Measurements from ENCODE around the gene NUP153. TPM values are rescaled to one million over a fixed set of nuclear protein-coding genes. Genes with fewer than 3 reads are reported as not detected.
A peak's percentile ranks its signal among the peaks of the same experiment; 100 is the strongest.

Gene NUP153
- total RNA-seq, 1 donor from 2014 or later: 34.2 TPM

DNA sequence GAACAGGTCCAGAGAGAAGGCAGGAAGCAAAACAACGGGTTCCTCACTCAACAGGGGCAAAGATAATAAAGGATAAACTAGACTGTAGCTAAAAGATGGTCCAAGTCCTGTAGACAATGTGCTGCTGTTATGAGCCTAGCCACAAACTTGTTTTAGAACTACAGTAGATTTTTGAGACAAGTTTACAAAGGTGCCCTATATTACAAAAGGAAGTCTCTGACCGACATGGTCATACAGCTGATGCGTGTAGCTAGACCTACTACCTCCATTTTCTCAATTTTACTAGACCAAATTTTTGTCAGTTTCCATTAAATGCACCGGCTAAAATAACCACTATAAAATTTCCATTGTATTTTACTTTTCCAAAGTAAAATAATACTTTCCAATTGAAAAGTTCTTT lies 94.7 kb downstream of the NUP153 start:
- H3K27me3 Mint-ChIP-seq (ENCODE audit: unreplicated experiment): no peaks in the 10 kb centered on the region
- TF ChIP-seq, protein P1, sequence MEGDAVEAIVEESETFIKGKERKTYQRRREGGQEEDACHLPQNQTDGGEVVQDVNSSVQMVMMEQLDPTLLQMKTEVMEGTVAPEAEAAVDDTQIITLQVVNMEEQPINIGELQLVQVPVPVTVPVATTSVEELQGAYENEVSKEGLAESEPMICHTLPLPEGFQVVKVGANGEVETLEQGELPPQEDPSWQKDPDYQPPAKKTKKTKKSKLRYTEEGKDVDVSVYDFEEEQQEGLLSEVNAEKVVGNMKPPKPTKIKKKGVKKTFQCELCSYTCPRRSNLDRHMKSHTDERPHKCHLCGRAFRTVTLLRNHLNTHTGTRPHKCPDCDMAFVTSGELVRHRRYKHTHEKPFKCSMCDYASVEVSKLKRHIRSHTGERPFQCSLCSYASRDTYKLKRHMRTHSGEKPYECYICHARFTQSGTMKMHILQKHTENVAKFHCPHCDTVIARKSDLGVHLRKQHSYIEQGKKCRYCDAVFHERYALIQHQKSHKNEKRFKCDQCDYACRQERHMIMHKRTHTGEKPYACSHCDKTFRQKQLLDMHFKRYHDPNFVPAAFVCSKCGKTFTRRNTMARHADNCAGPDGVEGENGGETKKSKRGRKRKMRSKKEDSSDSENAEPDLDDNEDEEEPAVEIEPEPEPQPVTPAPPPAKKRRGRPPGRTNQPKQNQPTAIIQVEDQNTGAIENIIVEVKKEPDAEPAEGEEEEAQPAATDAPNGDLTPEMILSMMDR (IDR thresholded peaks at IDR 0.05; ENCODE audit: partially characterized antibody, unreplicated experiment): no peak
- DNase-seq: no peak
- no peak overlapping the region for H3K27ac Mint-ChIP-seq (ENCODE audit: unreplicated experiment)
- no peaks in the 10 kb centered on the region for H3K9me3 Mint-ChIP-seq (ENCODE audit: unreplicated experiment)
- no peaks in the 10 kb centered on the region for H3K4me1 Mint-ChIP-seq (ENCODE audit: low read depth, unreplicated experiment)
- H3K4me3 Mint-ChIP-seq (ENCODE audit: unreplicated experiment): no peak overlapping the region
- H3K36me3 Mint-ChIP-seq (ENCODE audit: unreplicated experiment): no peaks in the 10 kb centered on the region

DNA sequence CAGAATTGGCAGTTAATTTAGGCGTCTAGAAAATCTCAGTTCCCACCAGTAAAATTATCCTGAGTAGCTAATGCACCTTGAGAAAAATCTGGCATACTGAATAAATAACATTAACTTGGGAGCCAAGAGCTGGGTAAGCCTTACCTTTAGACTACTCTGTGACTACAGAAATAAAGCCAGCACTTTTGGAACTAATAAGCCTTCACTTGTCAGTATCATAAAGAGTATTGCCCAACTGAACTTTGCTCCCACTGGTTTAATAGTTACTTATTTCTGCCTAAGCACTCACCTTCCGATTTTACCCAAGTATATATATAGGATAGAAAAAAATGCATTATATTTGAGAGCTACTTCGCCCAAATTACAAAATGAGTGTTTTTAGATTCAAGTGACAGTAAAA lies 95.9 kb downstream of the NUP153 start:
- no peaks in the 10 kb centered on the region for H3K36me3 Mint-ChIP-seq (ENCODE audit: unreplicated experiment)
- TF ChIP-seq, protein P1 (IDR thresholded peaks at IDR 0.05; ENCODE audit: partially characterized antibody, unreplicated experiment): no peak
- DNase-seq: no peak
- H3K27ac Mint-ChIP-seq (ENCODE audit: unreplicated experiment): no peak overlapping the region
- H3K9me3 Mint-ChIP-seq (ENCODE audit: unreplicated experiment): no peaks in the 10 kb centered on the region
- no peak overlapping the region for H3K4me3 Mint-ChIP-seq (ENCODE audit: unreplicated experiment)
- H3K4me1 Mint-ChIP-seq (ENCODE audit: low read depth, unreplicated experiment): no peaks in the 10 kb centered on the region
- H3K27me3 Mint-ChIP-seq (ENCODE audit: unreplicated experiment): no peaks in the 10 kb centered on the region

DNA sequence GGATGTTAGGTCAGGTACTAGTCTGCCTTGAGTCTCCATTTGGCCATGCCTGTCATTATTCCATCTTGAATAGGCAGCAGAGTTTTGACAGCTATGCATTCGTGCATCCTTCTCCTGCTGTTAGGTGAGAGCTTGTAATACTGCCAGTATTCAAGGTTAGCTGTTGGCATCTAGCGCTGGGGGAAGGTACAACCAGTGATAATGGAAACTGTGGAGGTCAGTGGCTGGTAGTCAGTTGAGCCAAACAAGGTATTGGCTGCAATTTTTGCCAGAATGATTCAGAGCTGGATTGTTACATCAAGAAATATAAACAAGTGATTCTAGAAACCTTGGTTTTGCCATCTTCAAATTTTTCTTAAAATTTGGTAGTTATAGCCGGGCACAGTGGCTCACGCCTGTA lies 100.1 kb downstream of the NUP153 start:
- no peak overlapping the region for H3K4me3 Mint-ChIP-seq (ENCODE audit: unreplicated experiment)
- no peaks in the 10 kb centered on the region for H3K4me1 Mint-ChIP-seq (ENCODE audit: low read depth, unreplicated experiment)
- TF ChIP-seq, protein P1 (IDR thresholded peaks at IDR 0.05; ENCODE audit: partially characterized antibody, unreplicated experiment): no peak
- no peak for DNase-seq
- H3K27me3 Mint-ChIP-seq (ENCODE audit: unreplicated experiment): no peaks in the 10 kb centered on the region
- H3K36me3 Mint-ChIP-seq (ENCODE audit: unreplicated experiment): no peaks in the 10 kb centered on the region
- H3K27ac Mint-ChIP-seq (ENCODE audit: unreplicated experiment): no peak overlapping the region
- no peaks in the 10 kb centered on the region for H3K9me3 Mint-ChIP-seq (ENCODE audit: unreplicated experiment)

DNA sequence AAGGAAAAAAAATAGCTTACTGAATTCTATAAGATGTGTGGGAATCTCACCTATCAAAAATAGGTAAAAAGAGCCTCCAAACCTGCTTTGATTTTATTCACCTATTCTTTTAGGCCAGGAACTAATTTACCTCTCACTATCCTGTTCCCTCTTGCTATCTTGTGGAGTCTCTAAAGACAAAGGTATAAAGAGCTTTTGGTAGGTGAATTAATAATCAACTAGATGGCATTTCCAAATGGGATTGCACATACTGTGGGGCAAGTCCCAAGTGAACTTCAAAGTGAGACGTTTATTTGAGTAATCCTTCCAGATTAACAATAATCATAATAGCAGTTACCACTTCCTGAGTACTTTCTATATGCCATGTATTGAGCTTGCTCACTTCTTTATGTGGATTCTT lies 103.8 kb downstream of the NUP153 start:
- H3K27ac Mint-ChIP-seq (ENCODE audit: unreplicated experiment): no peak overlapping the region
- H3K9me3 Mint-ChIP-seq (ENCODE audit: unreplicated experiment): peaks cover 4% of the 10 kb centered on the region
- H3K27me3 Mint-ChIP-seq (ENCODE audit: unreplicated experiment): peaks cover 6% of the 10 kb centered on the region
- TF ChIP-seq, protein P1 (IDR thresholded peaks at IDR 0.05; ENCODE audit: partially characterized antibody, unreplicated experiment): no peak
- DNase-seq: no peak
- H3K4me1 Mint-ChIP-seq (ENCODE audit: low read depth, unreplicated experiment): peaks cover 6% of the 10 kb centered on the region
- no peaks in the 10 kb centered on the region for H3K36me3 Mint-ChIP-seq (ENCODE audit: unreplicated experiment)
- no peak overlapping the region for H3K4me3 Mint-ChIP-seq (ENCODE audit: unreplicated experiment)

DNA sequence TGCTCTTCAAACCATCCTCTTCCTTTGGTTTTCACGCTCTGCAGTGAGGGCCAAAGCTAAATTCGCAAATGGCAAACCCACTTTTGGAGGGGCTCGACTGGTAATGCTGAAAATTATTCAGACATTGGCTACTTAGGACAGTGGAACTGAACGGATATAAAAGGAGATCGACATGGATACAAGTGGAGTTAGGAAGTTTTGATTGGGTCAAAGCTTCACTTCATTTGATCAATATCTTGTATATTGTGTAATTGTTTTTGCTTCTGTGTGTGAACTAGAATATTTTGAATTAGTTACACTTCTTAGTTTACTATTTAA lies 105.4 kb downstream of the NUP153 start:
- Mint-ChIP-seq H3K27me3 (ENCODE audit: unreplicated experiment) (peaks cover 6% of the 10 kb centered on the region), H3K9me3 (ENCODE audit: unreplicated experiment) (peaks cover 4% of the 10 kb centered on the region), H3K27ac (ENCODE audit: unreplicated experiment) (peak overlapping the region; percentile 74), H3K4me3 (ENCODE audit: unreplicated experiment) (peak overlapping the region; percentile 97), H3K4me1 (ENCODE audit: low read depth, unreplicated experiment) (peaks cover 6% of the 10 kb centered on the region), H3K36me3 (ENCODE audit: unreplicated experiment) (no peaks in the 10 kb centered on the region)
- TF ChIP-seq, protein P1 (IDR thresholded peaks at IDR 0.05; ENCODE audit: partially characterized antibody, unreplicated experiment): no peak
- no peak for DNase-seq

Measured in glutamatergic neuron (in vitro differentiated cells).